NT2/D1 (cell line): ENCODE results near the gene OR10C1.

Experiments used
- SUZ12 ChIP-seq: IDR thresholded peaks from 2 replicates; pipeline ENCODE4 v1.6.1; 2011; ENCODE audit not compliant: insufficient read length, insufficient read depth; ENCODE audit errors: extremely low read depth
- YY1 ChIP-seq: IDR thresholded peaks from 2 replicates; pipeline ENCODE4 v1.6.1; 2011; ENCODE audit not compliant: insufficient read length, insufficient read depth
- ZNF274 ChIP-seq: IDR thresholded peaks from 2 replicates; pipeline ENCODE4 v1.6.1; 2011; ENCODE audit warnings: mild to moderate bottlenecking, low read depth, low read length

- TF ChIP-seq YY1 (no peak), ZNF274 (no peak), SUZ12 (no peak)
Observed at GRCh38 chr6:29424168-29424567, 14.9 kb upstream of the OR10C1 start.
